ENCODE data around the gene SPANXN4.

DNA sequence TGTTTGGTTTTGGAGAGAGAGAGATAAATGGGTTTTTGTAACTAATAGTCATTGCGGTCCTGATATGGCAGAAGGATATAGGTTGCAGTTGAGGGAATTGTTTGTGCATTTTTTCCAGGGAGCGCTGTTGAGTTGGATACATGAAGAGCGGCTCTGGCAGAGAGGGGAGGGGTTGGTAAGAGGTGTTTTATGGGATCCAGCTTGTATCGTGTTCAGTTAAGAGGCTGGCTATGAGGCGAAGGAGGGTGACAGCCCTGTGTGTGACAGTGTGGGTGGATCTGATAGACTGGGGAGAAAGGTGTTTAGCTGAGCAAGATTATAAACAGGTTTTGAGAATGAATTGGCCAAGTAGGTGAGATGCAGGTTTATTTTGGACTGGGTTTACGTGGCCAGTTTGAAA is 1.5 kb downstream of the SPANXN4 start:
- TF ChIP-seq, protein P1, sequence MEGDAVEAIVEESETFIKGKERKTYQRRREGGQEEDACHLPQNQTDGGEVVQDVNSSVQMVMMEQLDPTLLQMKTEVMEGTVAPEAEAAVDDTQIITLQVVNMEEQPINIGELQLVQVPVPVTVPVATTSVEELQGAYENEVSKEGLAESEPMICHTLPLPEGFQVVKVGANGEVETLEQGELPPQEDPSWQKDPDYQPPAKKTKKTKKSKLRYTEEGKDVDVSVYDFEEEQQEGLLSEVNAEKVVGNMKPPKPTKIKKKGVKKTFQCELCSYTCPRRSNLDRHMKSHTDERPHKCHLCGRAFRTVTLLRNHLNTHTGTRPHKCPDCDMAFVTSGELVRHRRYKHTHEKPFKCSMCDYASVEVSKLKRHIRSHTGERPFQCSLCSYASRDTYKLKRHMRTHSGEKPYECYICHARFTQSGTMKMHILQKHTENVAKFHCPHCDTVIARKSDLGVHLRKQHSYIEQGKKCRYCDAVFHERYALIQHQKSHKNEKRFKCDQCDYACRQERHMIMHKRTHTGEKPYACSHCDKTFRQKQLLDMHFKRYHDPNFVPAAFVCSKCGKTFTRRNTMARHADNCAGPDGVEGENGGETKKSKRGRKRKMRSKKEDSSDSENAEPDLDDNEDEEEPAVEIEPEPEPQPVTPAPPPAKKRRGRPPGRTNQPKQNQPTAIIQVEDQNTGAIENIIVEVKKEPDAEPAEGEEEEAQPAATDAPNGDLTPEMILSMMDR (IDR thresholded peaks at IDR 0.05), result no peak
- no peak for TF ChIP-seq POLR2AphosphoS5 (IDR thresholded peaks at IDR 0.05; ENCODE audit: low read depth, low read length)
- no peak for TF ChIP-seq SIN3A (IDR thresholded peaks at IDR 0.05; ENCODE audit: borderline replicate concordance, insufficient read depth, low read depth, low read length)
- TF ChIP-seq, protein P2, sequence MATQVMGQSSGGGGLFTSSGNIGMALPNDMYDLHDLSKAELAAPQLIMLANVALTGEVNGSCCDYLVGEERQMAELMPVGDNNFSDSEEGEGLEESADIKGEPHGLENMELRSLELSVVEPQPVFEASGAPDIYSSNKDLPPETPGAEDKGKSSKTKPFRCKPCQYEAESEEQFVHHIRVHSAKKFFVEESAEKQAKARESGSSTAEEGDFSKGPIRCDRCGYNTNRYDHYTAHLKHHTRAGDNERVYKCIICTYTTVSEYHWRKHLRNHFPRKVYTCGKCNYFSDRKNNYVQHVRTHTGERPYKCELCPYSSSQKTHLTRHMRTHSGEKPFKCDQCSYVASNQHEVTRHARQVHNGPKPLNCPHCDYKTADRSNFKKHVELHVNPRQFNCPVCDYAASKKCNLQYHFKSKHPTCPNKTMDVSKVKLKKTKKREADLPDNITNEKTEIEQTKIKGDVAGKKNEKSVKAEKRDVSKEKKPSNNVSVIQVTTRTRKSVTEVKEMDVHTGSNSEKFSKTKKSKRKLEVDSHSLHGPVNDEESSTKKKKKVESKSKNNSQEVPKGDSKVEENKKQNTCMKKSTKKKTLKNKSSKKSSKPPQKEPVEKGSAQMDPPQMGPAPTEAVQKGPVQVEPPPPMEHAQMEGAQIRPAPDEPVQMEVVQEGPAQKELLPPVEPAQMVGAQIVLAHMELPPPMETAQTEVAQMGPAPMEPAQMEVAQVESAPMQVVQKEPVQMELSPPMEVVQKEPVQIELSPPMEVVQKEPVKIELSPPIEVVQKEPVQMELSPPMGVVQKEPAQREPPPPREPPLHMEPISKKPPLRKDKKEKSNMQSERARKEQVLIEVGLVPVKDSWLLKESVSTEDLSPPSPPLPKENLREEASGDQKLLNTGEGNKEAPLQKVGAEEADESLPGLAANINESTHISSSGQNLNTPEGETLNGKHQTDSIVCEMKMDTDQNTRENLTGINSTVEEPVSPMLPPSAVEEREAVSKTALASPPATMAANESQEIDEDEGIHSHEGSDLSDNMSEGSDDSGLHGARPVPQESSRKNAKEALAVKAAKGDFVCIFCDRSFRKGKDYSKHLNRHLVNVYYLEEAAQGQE (IDR thresholded peaks at IDR 0.05; ENCODE audit: insufficient read depth in 1 of 2, low read depth in 2 of 2, low read length in 1 of 2), result no peak
